H9 (cell line): Measurements from ENCODE around the gene DNAJB5. TPM values are rescaled to one million over a fixed set of nuclear protein-coding genes. Genes with fewer than 3 reads are reported as not detected.

Experiments
- DNase-seq: peaks from one replicate; pipeline ENCODE4 v3.0.0-alpha.2; 2017
- H2AFZ ChIP-seq: one replicate; pipeline ENCODE4 v1.6.1; 2013; ENCODE audit warnings: mild to moderate bottlenecking, low read length, control low read depth, moderate library complexity
- H2AK5ac ChIP-seq: 2 replicates; pipeline ENCODE4 v1.6.1; 2013; ENCODE audit warnings: low read length, control low read depth, mixed read lengths; ENCODE audit not compliant: insufficient read length
- H2BK120ac ChIP-seq: one replicate; pipeline ENCODE4 v1.6.1; 2013; ENCODE audit warnings: low read depth, mild to moderate bottlenecking, low read length, control low read depth, inconsistent platforms; ENCODE audit not compliant: poor library complexity, severe bottlenecking
- H2BK12ac ChIP-seq: 2 replicates; pipeline ENCODE4 v1.6.1; 2013; ENCODE audit warnings: low read length, control low read depth, mixed read lengths, low read depth; ENCODE audit not compliant: insufficient read length
- H2BK15ac ChIP-seq: 2 replicates; pipeline ENCODE4 v1.6.1; 2013; ENCODE audit warnings: low read depth, low read length, control low read depth
- H2BK20ac ChIP-seq: one replicate; pipeline ENCODE4 v1.6.1; 2013; ENCODE audit warnings: low read depth, mild to moderate bottlenecking, low read length, control low read depth, inconsistent platforms; ENCODE audit not compliant: poor library complexity, severe bottlenecking
- H2BK5ac ChIP-seq: 2 replicates; pipeline ENCODE4 v1.6.1; 2013; ENCODE audit warnings: low read length, control low read depth, mixed read lengths; ENCODE audit not compliant: insufficient read length
- H3K14ac ChIP-seq: 2 replicates; pipeline ENCODE4 v1.6.1; 2013; ENCODE audit warnings: low read length, control low read depth; ENCODE audit not compliant: insufficient read depth
- H3K18ac ChIP-seq: 2 replicates; pipeline ENCODE4 v1.6.1; 2013; ENCODE audit warnings: low read depth, mild to moderate bottlenecking, mixed read lengths, low read length, control low read depth; ENCODE audit not compliant: insufficient read length
- H3K23ac ChIP-seq: 2 replicates; pipeline ENCODE4 v1.6.1; 2013; ENCODE audit warnings: low read length, control low read depth, mixed read lengths, low read depth; ENCODE audit not compliant: insufficient read length
- H3K23me2 ChIP-seq: 2 replicates; pipeline ENCODE4 v1.6.1; 2013; ENCODE audit warnings: low read depth, mild to moderate bottlenecking, mixed read lengths, low read length, control low read depth; ENCODE audit not compliant: insufficient read length, poor library complexity, severe bottlenecking
- H3K27ac ChIP-seq: 2 replicates; pipeline ENCODE4 v1.5.1; 2013; ENCODE audit warnings: low read length, control low read depth, mixed read lengths, low read depth; ENCODE audit not compliant: insufficient read length
- H3K27me3 ChIP-seq: 2 replicates; pipeline ENCODE4 v1.6.1; 2013; ENCODE audit warnings: low read length, control low read depth, inconsistent platforms; ENCODE audit not compliant: insufficient read depth
- H3K4ac ChIP-seq: 2 replicates; pipeline ENCODE4 v1.6.1; 2013; ENCODE audit warnings: low read depth, mild to moderate bottlenecking, control low read depth, inconsistent platforms, low read length, moderate library complexity
- H3K4me1 ChIP-seq: 2 replicates; pipeline ENCODE4 v1.6.1; 2013; ENCODE audit warnings: low read length, control low read depth, inconsistent platforms; ENCODE audit not compliant: insufficient read depth
- H3K4me2 ChIP-seq: 2 replicates; pipeline ENCODE4 v1.6.1; 2013; ENCODE audit warnings: low read length, control low read depth, mixed read lengths; ENCODE audit not compliant: insufficient read length, insufficient read depth
- H3K56ac ChIP-seq: 2 replicates; pipeline ENCODE4 v1.6.1; 2013; ENCODE audit warnings: low read depth, mild to moderate bottlenecking, mixed read lengths, low read length, control low read depth; ENCODE audit not compliant: insufficient read length
- H3K79me1 ChIP-seq: 2 replicates; pipeline ENCODE4 v1.6.1; 2013; ENCODE audit warnings: low read depth, mild to moderate bottlenecking, moderate library complexity, low read length, control low read depth, inconsistent platforms; ENCODE audit not compliant: insufficient read depth, poor library complexity, severe bottlenecking
- H3K79me2 ChIP-seq: 2 replicates; pipeline ENCODE4 v1.6.1; 2013; ENCODE audit warnings: low read length, control low read depth, inconsistent platforms; ENCODE audit not compliant: insufficient read depth
- H3K9ac ChIP-seq: 2 replicates; pipeline ENCODE4 v1.6.1; 2013; ENCODE audit warnings: low read length, control low read depth, mixed read lengths; ENCODE audit not compliant: insufficient read length; ENCODE audit errors: extremely low read depth
- H3K9me3 ChIP-seq: one replicate; pipeline ENCODE4 v1.6.1; 2013; ENCODE audit warnings: low read depth, low read length, inconsistent platforms; ENCODE audit not compliant: control insufficient read depth
- H3T11ph ChIP-seq: one replicate; pipeline ENCODE4 v1.6.1; 2013; ENCODE audit warnings: mild to moderate bottlenecking, low read length, control low read depth, inconsistent platforms
- H4K20me1 ChIP-seq: one replicate; pipeline ENCODE4 v1.6.1; 2013; ENCODE audit not compliant: control insufficient read depth, insufficient read length, insufficient read depth
- H4K5ac ChIP-seq: 2 replicates; pipeline ENCODE4 v1.6.1; 2013; ENCODE audit warnings: low read depth, mild to moderate bottlenecking, mixed read lengths, low read length, control low read depth; ENCODE audit not compliant: insufficient read length
- H4K8ac ChIP-seq: replicated peaks from 2 replicates; pipeline ENCODE4 v1.6.1; 2013; ENCODE audit warnings: low read length, control low read depth, mixed read lengths, low read depth; ENCODE audit not compliant: insufficient read length
- H4K91ac ChIP-seq: 2 replicates; pipeline ENCODE4 v1.6.1; 2013; ENCODE audit warnings: low read depth, mild to moderate bottlenecking, moderate library complexity, mixed read lengths, low read length, control low read depth; ENCODE audit not compliant: insufficient read length
- H3K27ac Mint-ChIP-seq, 3 experiments: 2 replicates in 2 of 3; 3 replicates in 1 of 3; pipeline ENCODE4 v1.8.0; 2020 to 2021; ENCODE audit warnings: mixed read lengths in 3 of 3, mild to moderate bottlenecking in 1 of 3, moderate library complexity in 1 of 3
- H3K27me3 Mint-ChIP-seq: 2 replicates; pipeline ENCODE4 v1.8.0; 2021; ENCODE audit warnings: low read depth, mild to moderate bottlenecking, moderate library complexity, mixed read lengths
- H3K36me3 Mint-ChIP-seq, 3 experiments: 2 replicates in 2 of 3; 3 replicates in 1 of 3; pipeline ENCODE4 v1.8.0; 2020 to 2021; ENCODE audit warnings: low read depth in 3 of 3, mixed read lengths in 3 of 3; ENCODE audit not compliant: insufficient read depth in 1 of 3
- H3K4me1 Mint-ChIP-seq, 2 experiments: 2 replicates each; pipeline ENCODE4 v1.8.0; 2020; ENCODE audit warnings: mixed read lengths in 2 of 2
- H3K4me3 Mint-ChIP-seq, 2 experiments: 2 replicates in 1 of 2; 3 replicates in 1 of 2; pipeline ENCODE4 v1.8.0; 2020 to 2021; ENCODE audit warnings: mild to moderate bottlenecking in 2 of 2, mixed read lengths in 2 of 2, moderate library complexity in 1 of 2
- H3K9me3 Mint-ChIP-seq, 2 experiments: 2 replicates in 1 of 2; 3 replicates in 1 of 2; pipeline ENCODE4 v1.8.0; 2020; ENCODE audit warnings: mild to moderate bottlenecking in 2 of 2, mixed read lengths in 2 of 2, moderate library complexity in 1 of 2
- CTCF ChIP-seq: fragments of 200-600 bp; sonication (generic); conservative IDR thresholded peaks from 3 replicates; pipeline ENCODE4 v1.8.0; 2021; ENCODE audit warnings: antibody characterized with exemption, mild to moderate bottlenecking
- total RNA-seq: library from RNA; stranded (reverse); gene quantifications from 2 replicates; pipeline ENCODE4 v1.2.1, GENCODE V29; 2021

DNAJB5 gene
- total RNA-seq, 1 experiment from 2014 or later = 38.9 TPM

GRCh38 chr9:35028341-35028740 lies 38.8 kb downstream of the DNAJB5 start:
- H3K4me1 Mint-ChIP-seq = peaks cover 41 to 43% of the 10 kb centered on the region in 2 experiments
- no peaks in the 10 kb centered on the region; the same call in 1 of the 2 replicates for H3K4me1 ChIP-seq
- H3K27me3 ChIP-seq = no peaks in the 10 kb centered on the region
- no peak overlapping the region for H2BK15ac ChIP-seq
- no peaks in the 10 kb centered on the region for H4K20me1 ChIP-seq
- no peak overlapping the region for H3K23ac ChIP-seq
- no peak overlapping the region for H3K4me3 Mint-ChIP-seq
- H2BK20ac ChIP-seq = no peak overlapping the region
- H3K27ac Mint-ChIP-seq = peak overlapping the region in 2 of 3 experiments; percentile 59 to 63; a peak in 3 of 7 replicates
- H4K8ac ChIP-seq = no peak overlapping the region
- H3K4ac ChIP-seq = no peak overlapping the region
- H3K9ac ChIP-seq = no peak overlapping the region
- H2BK120ac ChIP-seq = no peak overlapping the region
- H3K9me3 ChIP-seq = peaks cover 20% of the 10 kb centered on the region
- DNase-seq = no peak
- H2BK5ac ChIP-seq = no peak overlapping the region
- H2AK5ac ChIP-seq = no peak overlapping the region
- H3K36me3 Mint-ChIP-seq = peaks cover 22 to 48% (median 42%) of the 10 kb centered on the region in 3 experiments
- no peaks in the 10 kb centered on the region for H3K79me2 ChIP-seq
- H2AFZ ChIP-seq = no peak overlapping the region
- no peak overlapping the region for H3T11ph ChIP-seq
- no peak overlapping the region for H3K14ac ChIP-seq
- H3K56ac ChIP-seq = no peak overlapping the region
- H3K18ac ChIP-seq = no peak overlapping the region
- H3K27me3 Mint-ChIP-seq = no peaks in the 10 kb centered on the region; the same call in 1 of the 2 replicates
- H3K23me2 ChIP-seq = no peaks in the 10 kb centered on the region
- no peak overlapping the region for H4K5ac ChIP-seq
- no peak overlapping the region for H2BK12ac ChIP-seq
- no peak for TF ChIP-seq CTCF
- no peak overlapping the region for H3K4me2 ChIP-seq
- no peak overlapping the region for H4K91ac ChIP-seq
- H3K27ac ChIP-seq = no peak overlapping the region
- no peaks in the 10 kb centered on the region for H3K79me1 ChIP-seq
- H3K9me3 Mint-ChIP-seq = peaks cover 34 to 41% of the 10 kb centered on the region in 2 experiments
